ENCODE results near the gene PINLYP. TPM values are rescaled to one million over a fixed set of nuclear protein-coding genes. Genes with fewer than 3 reads are reported as not detected.

Gene PINLYP
- total RNA-seq, 1 donor from 2014 or later = 12.6 TPM

GRCh38 chr19:43532571-43532961 lies 43.0 kb upstream of the PINLYP start:
- peak in 1 of 2 experiments; percentile 53 for DNase-seq (ENCODE audit: low spot score in 2 of 2, unreplicated experiment in 2 of 2)
- no peaks in the 10 kb centered on the region for H3K9me3 Mint-ChIP-seq

GRCh38 chr19:43532962-43533545 lies 42.5 kb upstream of the PINLYP start, which contains the start of gene ZNF575:
Gene ZNF575, plus strand, starts transcription at chr19:43533188. Its CDS starts 1,235 bp downstream, at chr19:43534423.
- peak; percentile 79 to 92 for DNase-seq (ENCODE audit: low spot score in 2 of 2, unreplicated experiment in 2 of 2)
- Mint-ChIP-seq H3K4me3 (peak within 1 kb of the TSS; percentile 82), H3K9me3 (no peaks in the 10 kb centered on the region), H3K4me1 (peaks cover 16% of the 10 kb centered on the region), H3K27me3 (ENCODE audit: low read depth) (no peaks in the 10 kb centered on the region), H3K36me3 (peaks cover 9% of the 10 kb centered on the region), H3K27ac (peak within 1 kb of the TSS; percentile 99)
- TF ChIP-seq, protein P1, sequence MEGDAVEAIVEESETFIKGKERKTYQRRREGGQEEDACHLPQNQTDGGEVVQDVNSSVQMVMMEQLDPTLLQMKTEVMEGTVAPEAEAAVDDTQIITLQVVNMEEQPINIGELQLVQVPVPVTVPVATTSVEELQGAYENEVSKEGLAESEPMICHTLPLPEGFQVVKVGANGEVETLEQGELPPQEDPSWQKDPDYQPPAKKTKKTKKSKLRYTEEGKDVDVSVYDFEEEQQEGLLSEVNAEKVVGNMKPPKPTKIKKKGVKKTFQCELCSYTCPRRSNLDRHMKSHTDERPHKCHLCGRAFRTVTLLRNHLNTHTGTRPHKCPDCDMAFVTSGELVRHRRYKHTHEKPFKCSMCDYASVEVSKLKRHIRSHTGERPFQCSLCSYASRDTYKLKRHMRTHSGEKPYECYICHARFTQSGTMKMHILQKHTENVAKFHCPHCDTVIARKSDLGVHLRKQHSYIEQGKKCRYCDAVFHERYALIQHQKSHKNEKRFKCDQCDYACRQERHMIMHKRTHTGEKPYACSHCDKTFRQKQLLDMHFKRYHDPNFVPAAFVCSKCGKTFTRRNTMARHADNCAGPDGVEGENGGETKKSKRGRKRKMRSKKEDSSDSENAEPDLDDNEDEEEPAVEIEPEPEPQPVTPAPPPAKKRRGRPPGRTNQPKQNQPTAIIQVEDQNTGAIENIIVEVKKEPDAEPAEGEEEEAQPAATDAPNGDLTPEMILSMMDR (IDR thresholded peaks at IDR 0.05; ENCODE audit: unreplicated experiment) = peak; percentile 11

More at GRCh38 chr19:43532571-43532961, 43.0 kb upstream of the PINLYP start:
- Mint-ChIP-seq H3K4me3 (peak overlapping the region; percentile 82), H3K27ac (peak overlapping the region; percentile 99), H3K36me3 (peaks cover 9% of the 10 kb centered on the region), H3K27me3 (ENCODE audit: low read depth) (no peaks in the 10 kb centered on the region), H3K4me1 (peaks cover 16% of the 10 kb centered on the region)
- TF ChIP-seq, protein P1 (IDR thresholded peaks at IDR 0.05; ENCODE audit: unreplicated experiment) = no peak

GRCh38 chr19:43533546-43534304 lies 41.9 kb upstream of the PINLYP start:
- TF ChIP-seq, protein P1 (IDR thresholded peaks at IDR 0.05; ENCODE audit: unreplicated experiment) = no peak
- peaks cover 16% of the 10 kb centered on the region for H3K4me1 Mint-ChIP-seq
- peak overlapping the region; percentile 82 for H3K4me3 Mint-ChIP-seq
- peak overlapping the region; percentile 99 for H3K27ac Mint-ChIP-seq
- H3K27me3 Mint-ChIP-seq (ENCODE audit: low read depth) = no peaks in the 10 kb centered on the region
- H3K9me3 Mint-ChIP-seq = peaks cover 5% of the 10 kb centered on the region
- peak; percentile 99 to 100 for DNase-seq (ENCODE audit: low spot score in 2 of 2, unreplicated experiment in 2 of 2)
- peaks cover 15% of the 10 kb centered on the region for H3K36me3 Mint-ChIP-seq

- TF ChIP-seq, protein P1 (IDR thresholded peaks at IDR 0.05; ENCODE audit: unreplicated experiment) = no peak
- Mint-ChIP-seq H3K4me1 (peaks cover 16% of the 10 kb centered on the region), H3K4me3 (peak overlapping the region; percentile 82), H3K36me3 (peaks cover 22% of the 10 kb centered on the region), H3K9me3 (peaks cover 12% of the 10 kb centered on the region), H3K27ac (peak overlapping the region; percentile 99), H3K27me3 (ENCODE audit: low read depth) (no peaks in the 10 kb centered on the region)
- no peak for DNase-seq (ENCODE audit: low spot score in 2 of 2, unreplicated experiment in 2 of 2)
These were observed 41.2 kb upstream of the PINLYP start for GRCh38 chr19:43534305-43534815.

DNA sequence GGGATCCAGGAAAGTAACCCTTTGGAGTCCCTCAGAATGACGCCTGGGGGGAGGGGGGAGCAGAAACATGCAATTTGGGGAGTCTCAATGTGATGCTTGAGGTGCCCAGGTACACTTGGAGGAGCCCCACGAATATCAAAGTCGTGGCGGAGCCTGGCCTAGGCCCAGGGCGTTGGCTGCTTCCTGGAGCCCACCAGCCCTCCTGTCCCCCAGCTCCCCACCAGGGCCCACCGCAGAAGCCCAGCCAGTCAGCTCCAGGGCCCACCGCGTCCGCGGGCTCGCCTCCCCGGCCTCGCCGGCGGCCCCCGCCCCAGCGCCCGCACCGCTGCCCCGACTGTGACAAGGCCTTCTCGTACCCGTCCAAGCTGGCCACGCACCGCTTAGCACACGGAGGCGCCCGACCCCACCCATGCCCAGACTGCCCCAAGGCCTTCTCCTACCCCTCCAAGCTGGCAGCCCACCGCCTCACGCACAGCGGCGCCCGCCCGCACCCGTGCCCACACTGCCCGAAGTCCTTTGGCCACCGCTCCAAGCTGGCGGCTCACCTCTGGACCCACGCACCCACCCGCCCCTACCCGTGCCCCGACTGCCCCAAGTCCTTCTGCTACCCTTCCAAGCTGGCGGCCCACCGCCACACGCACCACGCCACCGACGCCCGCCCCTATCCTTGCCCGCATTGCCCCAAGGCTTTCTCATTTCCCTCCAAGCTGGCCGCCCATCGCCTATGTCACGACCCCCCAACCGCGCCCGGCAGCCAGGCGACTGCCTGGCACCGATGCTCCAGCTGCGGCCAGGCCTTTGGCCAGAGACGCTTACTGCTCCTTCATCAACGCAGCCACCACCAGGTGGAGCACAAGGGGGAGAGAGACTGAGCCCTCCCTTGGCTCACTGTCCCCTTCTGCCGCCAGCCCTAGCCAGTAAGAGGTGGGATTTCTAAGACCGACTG lies 40.5 kb upstream of the PINLYP start:
- H3K36me3 Mint-ChIP-seq = peaks cover 28% of the 10 kb centered on the region
- TF ChIP-seq, protein P1 (IDR thresholded peaks at IDR 0.05; ENCODE audit: unreplicated experiment) = peak; percentile 27
- peak overlapping the region; percentile 45 for H3K4me3 Mint-ChIP-seq
- H3K9me3 Mint-ChIP-seq = peaks cover 14% of the 10 kb centered on the region
- H3K4me1 Mint-ChIP-seq = peaks cover 16% of the 10 kb centered on the region
- peak overlapping the region; percentile 93 for H3K27ac Mint-ChIP-seq
- peak; percentile 27 to 62 for DNase-seq (ENCODE audit: low spot score in 2 of 2, unreplicated experiment in 2 of 2)
- H3K27me3 Mint-ChIP-seq (ENCODE audit: low read depth) = no peaks in the 10 kb centered on the region

All from mesothelial cell of epicardium (in vitro differentiated cells).